Loucy (cell line): ENCODE measurements around the gene MBD5.

Experiments used
- H2AFZ ChIP-seq: fragments of 200-600 bp; sonication (generic); 2 replicates; pipeline ENCODE4 v1.6.0; 2016; ENCODE audit warnings: antibody characterized with exemption, mild to moderate bottlenecking, low read length, moderate library complexity
- H3F3A ChIP-seq: fragments of 200-600 bp; 2 replicates; pipeline ENCODE4 v1.6.0; 2016; ENCODE audit warnings: antibody characterized with exemption, low read depth, mild to moderate bottlenecking
- H3K27me3 ChIP-seq: fragments of 200-600 bp; sonication (generic); 2 replicates; pipeline ENCODE4 v1.6.1; 2014; ENCODE audit warnings: low read length, mild to moderate bottlenecking; ENCODE audit not compliant: insufficient read depth, poor library complexity, severe bottlenecking
- H3K36me3 ChIP-seq: fragments of 200-600 bp; sonication (generic); 2 replicates; pipeline ENCODE4 v1.6.1; 2016; ENCODE audit warnings: low read length; ENCODE audit not compliant: insufficient read depth
- H3K4me1 ChIP-seq: fragments of 200-600 bp; sonication (generic); 2 replicates; pipeline ENCODE4 v1.5.1; 2014; ENCODE audit warnings: low read length, mild to moderate bottlenecking; ENCODE audit not compliant: insufficient read depth, poor library complexity, severe bottlenecking
- H3K4me2 ChIP-seq: fragments of 200-600 bp; sonication (generic); 2 replicates; pipeline ENCODE4 v1.6.0; 2014; ENCODE audit warnings: antibody characterized with exemption, low read length, low read depth, mild to moderate bottlenecking; ENCODE audit not compliant: poor library complexity, severe bottlenecking
- H3K4me3 ChIP-seq: fragments of 200-600 bp; sonication (generic); 2 replicates; pipeline ENCODE4 v1.5.1; 2014; ENCODE audit warnings: low read length, mild to moderate bottlenecking, mixed read lengths; ENCODE audit not compliant: poor library complexity, severe bottlenecking
- H3K79me2 ChIP-seq: fragments of 200-600 bp; sonication (generic); 2 replicates; pipeline ENCODE4 v1.6.1; 2014; ENCODE audit warnings: low read length; ENCODE audit not compliant: insufficient read depth
- H3K9ac ChIP-seq: fragments of 200-600 bp; sonication (generic); 2 replicates; pipeline ENCODE4 v1.6.0; 2014; ENCODE audit warnings: mild to moderate bottlenecking, low read depth, low read length, moderate library complexity; ENCODE audit not compliant: poor library complexity, severe bottlenecking
- H3K9me2 ChIP-seq: fragments of 200-600 bp; sonication (generic); replicated peaks from 2 replicates; pipeline ENCODE4 v1.6.1; 2016; ENCODE audit warnings: low read depth, low read length, mixed read lengths
- H3K9me3 ChIP-seq: fragments of 200-600 bp; sonication (generic); 2 replicates; pipeline ENCODE4 v1.6.1; 2014; ENCODE audit warnings: mild to moderate bottlenecking, antibody characterized with exemption, low read length, low read depth; ENCODE audit not compliant: insufficient read depth
- H4K20me1 ChIP-seq: fragments of 200-600 bp; sonication (generic); 2 replicates; pipeline ENCODE4 v1.6.0; 2014; ENCODE audit warnings: antibody characterized with exemption, low read length, mild to moderate bottlenecking; ENCODE audit not compliant: insufficient read depth, poor library complexity, severe bottlenecking
- CTCF ChIP-seq: fragments of 200-600 bp; sonication (generic); conservative IDR thresholded peaks from 2 replicates; pipeline ENCODE4 v1.5.1; 2014; ENCODE audit warnings: mild to moderate bottlenecking, antibody characterized with exemption, low read length
- EZH2phosphoT487 ChIP-seq: fragments of 200-600 bp; IDR thresholded peaks from 2 replicates; pipeline ENCODE4 v1.6.1; 2018; ENCODE audit warnings: antibody characterized with exemption, mild to moderate bottlenecking, moderate library complexity, borderline replicate concordance

MBD5 gene

GRCh38 chr2:148258124-148258523, 237.2 kb downstream of the MBD5 start:
- no peak overlapping the region for H3K4me2 ChIP-seq
- H3K36me3 ChIP-seq, result 0 out of 2 replicates have a peak, but pooled peaks cover 4% of the 10 kb centered on the region
- H3K9me2 ChIP-seq, result no peaks in the 10 kb centered on the region

GRCh38 chr2:148259674-148260073, 238.8 kb downstream of the MBD5 start:
- Histone ChIP-seq H3K9me3 (peaks cover 14% of the 10 kb centered on the region; the same call in 1 of the 2 replicates), H3K9me2 (no peaks in the 10 kb centered on the region), H3K79me2 (no peaks in the 10 kb centered on the region), H3K4me2 (no peak overlapping the region), H3K27me3 (no peaks in the 10 kb centered on the region), H3F3A (no peaks in the 10 kb centered on the region), H3K9ac (no peak overlapping the region), H3K4me3 (no peak overlapping the region), H3K4me1 (no peaks in the 10 kb centered on the region), H4K20me1 (no peaks in the 10 kb centered on the region), H2AFZ (no peak overlapping the region), H3K36me3 (0 out of 2 replicates have a peak, but pooled peaks cover 4% of the 10 kb centered on the region)
- TF ChIP-seq EZH2phosphoT487 (no peak), CTCF (peak; percentile 19; the same call in 1 of the 2 replicates)

More at GRCh38 chr2:148258124-148258523, 237.2 kb downstream of the MBD5 start:
- H3K9me3 ChIP-seq, result peaks cover 28% of the 10 kb centered on the region; the same call in 1 of the 2 replicates
- TF ChIP-seq EZH2phosphoT487, result no peak
- no peak for TF ChIP-seq CTCF
- H3F3A ChIP-seq, result no peaks in the 10 kb centered on the region
- H3K4me3 ChIP-seq, result no peak overlapping the region
- no peaks in the 10 kb centered on the region for H4K20me1 ChIP-seq
- no peak overlapping the region for H2AFZ ChIP-seq
- no peaks in the 10 kb centered on the region for H3K4me1 ChIP-seq
- H3K79me2 ChIP-seq, result no peaks in the 10 kb centered on the region
- H3K27me3 ChIP-seq, result no peaks in the 10 kb centered on the region
- H3K9ac ChIP-seq, result no peak overlapping the region

GRCh38 chr2:148263890-148264289, 243.0 kb downstream of the MBD5 start:
- H3K4me2 ChIP-seq, result no peak overlapping the region
- H3K79me2 ChIP-seq, result no peaks in the 10 kb centered on the region
- H4K20me1 ChIP-seq, result no peaks in the 10 kb centered on the region
- no peak for TF ChIP-seq EZH2phosphoT487
- TF ChIP-seq CTCF, result no peak
- H3K4me3 ChIP-seq, result no peak overlapping the region
- no peaks in the 10 kb centered on the region for H3F3A ChIP-seq
- no peaks in the 10 kb centered on the region for H3K9me2 ChIP-seq
- H3K9ac ChIP-seq, result no peak overlapping the region
- H3K27me3 ChIP-seq, result no peaks in the 10 kb centered on the region
- no peaks in the 10 kb centered on the region for H3K36me3 ChIP-seq
- no peak overlapping the region for H2AFZ ChIP-seq
- H3K9me3 ChIP-seq, result peaks cover 10% of the 10 kb centered on the region; the same call in 1 of the 2 replicates
- no peaks in the 10 kb centered on the region for H3K4me1 ChIP-seq
